ENCODE results near the gene KIF24. TPM values are rescaled to one million over a fixed set of nuclear protein-coding genes. Genes with fewer than 3 reads are reported as not detected.

The KIF24 gene
- total RNA-seq, 1 experiment from 2014 or later, result 5.8 TPM

- no TSS peak for BruUV-seq (replicated peaks)
- Histone ChIP-seq H3K4me3 (replicated peaks in 1 of 2; ENCODE audit: low read depth in 1 of 2, low read length in 2 of 2) (no peak overlapping the region), H3K27ac (ENCODE audit: low read depth, low read length) (no peak overlapping the region), H3K9ac (ENCODE audit: low read length) (no peak overlapping the region), H3K4me1 (ENCODE audit: control insufficient read depth in 1 of 2, insufficient read depth in 2 of 2, low read length in 2 of 2) (peaks cover 15% of the 10 kb centered on the region in 2 experiments), H3K4me2 (ENCODE audit: low read length) (no peak overlapping the region), H3K27me3 (ENCODE audit: insufficient read depth, low read length) (no peaks in the 10 kb centered on the region), H4K20me1 (ENCODE audit: insufficient read depth) (no peaks in the 10 kb centered on the region), H3K36me3 (ENCODE audit: control insufficient read depth in 1 of 2, insufficient read depth in 2 of 2, low read length in 2 of 2) (peaks cover 0 to 2% of the 10 kb centered on the region in 2 experiments; a peak in 1 of 4 replicates), H2AFZ (ENCODE audit: low read depth, low read length, poor library complexity, severe bottlenecking) (no peak overlapping the region), H3K79me2 (ENCODE audit: insufficient read depth, low read length) (no peaks in the 10 kb centered on the region), H3K9me3 (ENCODE audit: control insufficient read depth in 1 of 2, insufficient read depth in 1 of 2, low read depth in 1 of 2, low read length in 2 of 2) (no peaks in the 10 kb centered on the region), H3K9me2 (ENCODE audit: insufficient read depth) (no peaks in the 10 kb centered on the region)
- ChIA-PET RAD21 (ENCODE audit: low non-redundant PET in 1 of 2, low total read pairs in 2 of 2, uncharacterized antibody in 2 of 2, unreplicated experiment in 2 of 2) (no interaction called here), POLR2A (no interaction called here), CTCF (no interaction called here)
- DNase-seq (ENCODE audit: low read depth, low spot score) (no peak), ATAC-seq (no peak)
- TF ChIP-seq SP1 (IDR thresholded peaks at IDR 0.05; ENCODE audit: low read depth), result no peak
- TF ChIP-seq CTCF (IDR thresholded peaks at IDR 0.05 in 2 of 3, conservative IDR thresholded peaks at IDR 0.05 in 1 of 3; ENCODE audit: borderline replicate concordance in 1 of 3, insufficient read depth in 1 of 3, low read depth in 2 of 3, low read length in 2 of 3), result no peak
- TF ChIP-seq POLR2AphosphoS5 (IDR thresholded peaks at IDR 0.05; ENCODE audit: low read depth, low read length), result no peak
- TF ChIP-seq RAD21 (IDR thresholded peaks at IDR 0.05; ENCODE audit: low read depth), result no peak
- TF ChIP-seq CBX3 (IDR thresholded peaks at IDR 0.05; ENCODE audit: low read depth), result no peak
- TF ChIP-seq JUND (IDR thresholded peaks at IDR 0.05), result no peak
- no peak for TF ChIP-seq SIN3A (IDR thresholded peaks at IDR 0.05; ENCODE audit: low read depth)
- TF ChIP-seq SRF (IDR thresholded peaks at IDR 0.05; ENCODE audit: low read depth), result no peak
- TF ChIP-seq ZFX (IDR thresholded peaks at IDR 0.05), result no peak
- TF ChIP-seq POLR2A (IDR thresholded peaks at IDR 0.05; ENCODE audit: borderline replicate concordance, extremely low read depth, insufficient read depth, insufficient read length), result no peak
- no peak for TF ChIP-seq ZNF274 (IDR thresholded peaks at IDR 0.05; ENCODE audit: low read depth, low read length)
- TF ChIP-seq ZBTB33 (IDR thresholded peaks at IDR 0.05; ENCODE audit: extremely low read depth, insufficient replicate concordance, low read length), result no peak
- TF ChIP-seq REST (IDR thresholded peaks at IDR 0.05; ENCODE audit: low read depth), result no peak
- no peak for TF ChIP-seq TCF7L2 (IDR thresholded peaks at IDR 0.05; ENCODE audit: borderline replicate concordance, extremely low read depth, insufficient read depth, insufficient read length)
- no peak for TF ChIP-seq ATF3 (IDR thresholded peaks at IDR 0.05)
- no peak for TF ChIP-seq EZH2 (IDR thresholded peaks at IDR 0.05)
- intact Hi-C loops (cut with micrococcal nuclease), result no loop called here
These were observed 42.2 kb upstream of the KIF24 start for GRCh38 chr9:34370970-34371880.

Data from HCT116 (cell line).